PFSK-1 (cell line): Measurements from ENCODE around the gene MAN2B1.

Experiments
- FOXP2 ChIP-seq: optimal IDR thresholded peaks from 2 replicates; pipeline ENCODE3; 2011; ENCODE audit warnings: borderline replicate concordance, control low read depth, inconsistent platforms; ENCODE audit not compliant: insufficient read depth; ENCODE audit errors: extremely low read length, extremely low read depth
- POLR2AphosphoS5 ChIP-seq: IDR thresholded peaks from 2 replicates; pipeline ENCODE4 v1.6.1; 2012; ENCODE audit warnings: low read depth, mild to moderate bottlenecking, control low read depth, low read length, moderate library complexity
- TAF1 ChIP-seq: IDR thresholded peaks from 2 replicates; pipeline ENCODE4 v1.6.1; 2012; ENCODE audit warnings: low read length, control low read depth, borderline replicate concordance; ENCODE audit not compliant: insufficient read depth
- TF ChIP-seq, protein P1 (sequence below), 2 experiments: IDR thresholded peaks; 2 replicates each; pipeline versions ENCODE4 v1.6.1 to v1.8.0; 2011 to 2012; ENCODE audit warnings: low read depth in 2 of 2, low read length in 2 of 2, control low read depth in 1 of 2, inconsistent platforms in 1 of 2, mild to moderate bottlenecking in 1 of 2, moderate library complexity in 1 of 2; ENCODE audit not compliant: insufficient read depth in 1 of 2

- TF ChIP-seq POLR2AphosphoS5 (no peak), TAF1 (no peak), FOXP2 (no peak)
- TF ChIP-seq, protein P1, sequence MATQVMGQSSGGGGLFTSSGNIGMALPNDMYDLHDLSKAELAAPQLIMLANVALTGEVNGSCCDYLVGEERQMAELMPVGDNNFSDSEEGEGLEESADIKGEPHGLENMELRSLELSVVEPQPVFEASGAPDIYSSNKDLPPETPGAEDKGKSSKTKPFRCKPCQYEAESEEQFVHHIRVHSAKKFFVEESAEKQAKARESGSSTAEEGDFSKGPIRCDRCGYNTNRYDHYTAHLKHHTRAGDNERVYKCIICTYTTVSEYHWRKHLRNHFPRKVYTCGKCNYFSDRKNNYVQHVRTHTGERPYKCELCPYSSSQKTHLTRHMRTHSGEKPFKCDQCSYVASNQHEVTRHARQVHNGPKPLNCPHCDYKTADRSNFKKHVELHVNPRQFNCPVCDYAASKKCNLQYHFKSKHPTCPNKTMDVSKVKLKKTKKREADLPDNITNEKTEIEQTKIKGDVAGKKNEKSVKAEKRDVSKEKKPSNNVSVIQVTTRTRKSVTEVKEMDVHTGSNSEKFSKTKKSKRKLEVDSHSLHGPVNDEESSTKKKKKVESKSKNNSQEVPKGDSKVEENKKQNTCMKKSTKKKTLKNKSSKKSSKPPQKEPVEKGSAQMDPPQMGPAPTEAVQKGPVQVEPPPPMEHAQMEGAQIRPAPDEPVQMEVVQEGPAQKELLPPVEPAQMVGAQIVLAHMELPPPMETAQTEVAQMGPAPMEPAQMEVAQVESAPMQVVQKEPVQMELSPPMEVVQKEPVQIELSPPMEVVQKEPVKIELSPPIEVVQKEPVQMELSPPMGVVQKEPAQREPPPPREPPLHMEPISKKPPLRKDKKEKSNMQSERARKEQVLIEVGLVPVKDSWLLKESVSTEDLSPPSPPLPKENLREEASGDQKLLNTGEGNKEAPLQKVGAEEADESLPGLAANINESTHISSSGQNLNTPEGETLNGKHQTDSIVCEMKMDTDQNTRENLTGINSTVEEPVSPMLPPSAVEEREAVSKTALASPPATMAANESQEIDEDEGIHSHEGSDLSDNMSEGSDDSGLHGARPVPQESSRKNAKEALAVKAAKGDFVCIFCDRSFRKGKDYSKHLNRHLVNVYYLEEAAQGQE (IDR thresholded peaks at IDR 0.05; ENCODE audit: insufficient read depth in 1 of 2, low read depth in 2 of 2, low read length in 2 of 2) = no peak
These were observed 68.9 kb downstream of the MAN2B1 start for GRCh38 chr19:12597594-12597993.
